Measurements from ENCODE around the gene CDK7.
A peak's percentile ranks its signal among the peaks of the same experiment; 100 is the strongest.

The CDK7 gene

GRCh38 chr5:69293882-69294281, 59.2 kb downstream of the CDK7 start:
- no peak for DNase-seq (ENCODE audit: low read depth in 2 of 2)

DNA sequence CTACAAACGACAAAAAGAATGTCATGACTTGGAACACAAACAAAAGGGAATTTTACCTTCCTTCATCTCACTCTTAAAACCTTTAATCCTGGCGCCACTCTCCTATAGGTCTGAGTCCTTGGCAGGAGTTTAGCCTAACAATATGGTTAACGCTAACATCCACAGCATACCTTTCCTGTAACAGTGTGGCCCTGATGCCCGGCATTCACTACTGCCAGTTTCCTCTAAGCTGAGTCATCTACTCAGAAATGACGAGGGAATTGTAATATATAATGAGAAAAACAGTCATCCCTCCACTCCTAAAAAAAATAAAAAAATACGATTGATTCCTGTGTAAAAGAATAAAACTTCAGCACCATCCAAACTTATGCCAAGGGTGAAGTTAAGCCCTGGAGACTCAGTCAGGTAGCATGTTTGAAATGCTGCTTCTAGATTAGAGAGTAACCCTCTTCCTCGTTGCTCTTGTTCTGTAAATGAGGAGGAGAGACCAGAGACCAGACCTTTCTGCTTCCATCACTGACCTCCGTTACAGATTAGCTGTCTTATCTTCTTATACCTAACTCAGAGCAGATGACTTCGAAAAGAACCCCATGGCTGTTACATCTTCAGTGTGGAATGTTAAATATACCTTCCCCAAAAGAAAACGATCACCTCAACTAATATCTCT, 60.5 kb downstream of the CDK7 start:
- no peak for DNase-seq (ENCODE audit: low read depth in 2 of 2)

GRCh38 chr5:69299625-69300024, 64.9 kb downstream of the CDK7 start:
- DNase-seq (ENCODE audit: low read depth in 2 of 2): no peak

DNA sequence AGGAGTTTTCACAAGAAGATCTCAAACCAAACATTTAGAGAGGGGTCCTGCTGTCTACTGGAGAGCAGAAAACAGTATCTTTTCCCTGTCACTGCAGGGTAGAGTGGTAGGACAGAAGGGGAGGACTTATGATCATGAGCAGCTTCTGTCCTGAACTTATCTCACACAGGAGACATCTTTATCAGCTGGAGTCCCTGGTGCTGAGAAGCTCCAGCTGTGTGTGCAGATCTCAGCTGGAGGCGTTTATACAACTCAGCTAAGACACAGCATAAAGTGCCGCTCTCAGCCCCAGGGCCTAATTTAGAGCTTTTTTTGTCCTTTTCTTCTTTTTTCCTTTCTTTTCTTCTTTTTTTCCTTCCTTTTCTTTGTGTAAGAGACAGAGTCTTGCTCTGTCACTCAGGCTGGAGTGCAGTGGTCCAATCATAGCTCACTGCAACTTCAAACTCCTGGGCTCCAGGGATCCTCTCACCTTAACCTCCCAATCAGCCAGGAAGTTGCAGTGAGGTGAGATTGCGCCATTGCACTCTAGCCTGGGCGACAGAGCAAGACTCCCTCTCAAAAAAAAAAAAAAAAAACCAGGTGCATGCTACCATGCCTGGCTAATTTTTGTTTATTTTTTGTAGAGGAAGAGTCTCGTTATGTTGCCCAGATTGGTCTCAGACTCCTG, 66.0 kb downstream of the CDK7 start:
- DNase-seq (ENCODE audit: low read depth in 2 of 2): no peak

GRCh38 chr5:69305512-69305911, 70.8 kb downstream of the CDK7 start:
- DNase-seq (ENCODE audit: low read depth in 2 of 2): no peak

- peak in 1 of 2 donors; percentile 8 for DNase-seq (ENCODE audit: low read depth in 2 of 2)
Measured at GRCh38 chr5:69308046-69308553, 73.4 kb downstream of the CDK7 start.

GRCh38 chr5:69309380-69309779, 74.7 kb downstream of the CDK7 start:
- DNase-seq (ENCODE audit: low read depth in 2 of 2): no peak

GRCh38 chr5:69312459-69313160, 77.9 kb downstream of the CDK7 start:
- no peak for DNase-seq (ENCODE audit: low read depth in 2 of 2)

DNA sequence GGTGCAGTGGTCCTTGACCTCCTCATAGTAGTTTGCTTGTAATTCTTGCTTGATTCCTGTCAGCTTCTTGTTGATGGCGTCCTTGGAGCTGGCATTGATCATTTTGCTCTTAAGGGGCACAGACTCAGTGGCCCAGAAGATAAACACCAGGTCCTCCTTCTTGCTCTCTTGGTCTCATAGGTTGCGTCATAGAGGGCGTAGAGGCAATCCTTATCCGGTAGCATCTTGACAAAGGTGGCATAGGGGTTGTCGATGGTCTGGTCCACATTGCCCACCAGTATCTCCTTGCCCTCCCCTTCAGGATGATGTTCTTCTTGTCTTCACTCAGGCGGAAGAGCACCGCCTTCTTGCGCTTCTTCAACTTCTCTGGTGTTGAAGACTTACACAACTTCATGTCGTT, 78.7 kb downstream of the CDK7 start:
- no peak for DNase-seq (ENCODE audit: low read depth in 2 of 2)

GRCh38 chr5:69315972-69316371, 81.3 kb downstream of the CDK7 start:
- no peak for DNase-seq (ENCODE audit: low read depth in 2 of 2)

- no peak for DNase-seq (ENCODE audit: low read depth in 2 of 2)
Measured at GRCh38 chr5:69317391-69317790, 82.7 kb downstream of the CDK7 start.

DNA sequence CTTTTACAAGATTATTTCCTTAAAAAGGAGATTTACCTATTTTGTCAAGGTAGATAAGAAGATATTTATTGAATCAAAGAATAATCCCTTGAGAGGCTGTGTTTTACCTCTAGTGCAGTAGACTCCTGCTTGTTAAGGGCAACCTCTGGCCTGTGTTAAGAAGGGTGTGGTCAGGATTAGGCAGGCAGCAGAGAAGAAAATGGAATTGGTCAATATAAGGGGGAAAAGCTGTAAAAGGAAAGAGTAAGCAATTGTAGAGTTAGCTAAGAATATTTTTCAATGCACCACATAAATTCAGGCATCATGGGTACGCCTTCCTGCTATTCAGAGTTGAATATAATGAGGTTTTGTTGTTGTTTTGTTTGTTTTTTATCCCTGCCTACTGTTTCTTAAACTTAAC, 91.7 kb downstream of the CDK7 start:
- no peak for DNase-seq (ENCODE audit: low read depth in 2 of 2)

Measured in stimulated activated CD4-positive, alpha-beta T cell treated with anti-CD3 and anti-CD28 coated beads, Interleukin-4, amount 100 ng/mL, for 48 hours (primary cell).